Tibial nerve (tissue), 4 donors: ENCODE measurements around the gene FLVCR2.

Experiments
- CTCF ChIP-seq, 5 experiments: fragments of 200-600 bp in 3 of 5; fragments of 450-650 bp in 2 of 5; sonication (generic) in 3 of 5; IDR thresholded peaks; one replicate each; pipeline ENCODE4 v1.5.1; 2016 to 2019; ENCODE audit warnings: antibody characterized with exemption in 5 of 5, mild to moderate bottlenecking in 3 of 5, moderate library complexity in 2 of 5
- EP300 ChIP-seq, 2 donors: sonication (generic); formaldehyde crosslinking; IDR thresholded peaks; one replicate each; pipeline ENCODE4 v1.6.1; 2017; ENCODE audit warnings: antibody characterized with exemption in 2 of 2, mild to moderate bottlenecking in 1 of 2
- POLR2A ChIP-seq, 2 donors: fragments of 450-650 bp; IDR thresholded peaks; one replicate each; pipeline ENCODE4 v1.6.1; 2017; ENCODE audit warnings: antibody characterized with exemption in 2 of 2, mild to moderate bottlenecking in 2 of 2, moderate library complexity in 2 of 2

- TF ChIP-seq CTCF (IDR thresholded peaks at IDR 0.05), result no peak
- TF ChIP-seq POLR2A (IDR thresholded peaks at IDR 0.05), result no peak
- TF ChIP-seq EP300 (IDR thresholded peaks at IDR 0.05), result no peak
Observed at GRCh38 chr14:75539561-75540478, 38.6 kb upstream of the FLVCR2 start.
